PFSK-1 (cell line): Measurements from ENCODE around the gene NAV2.

Experiments used
- FOXP2 ChIP-seq: optimal IDR thresholded peaks from 2 replicates; pipeline ENCODE3; 2011; ENCODE audit warnings: borderline replicate concordance, control low read depth, inconsistent platforms; ENCODE audit not compliant: insufficient read depth; ENCODE audit errors: extremely low read length, extremely low read depth
- POLR2AphosphoS5 ChIP-seq: IDR thresholded peaks from 2 replicates; pipeline ENCODE4 v1.6.1; 2012; ENCODE audit warnings: low read depth, mild to moderate bottlenecking, control low read depth, low read length, moderate library complexity
- TF ChIP-seq, protein P1 (sequence below), 2 experiments: IDR thresholded peaks; 2 replicates each; pipeline versions ENCODE4 v1.6.1 to v1.8.0; 2011 to 2012; ENCODE audit warnings: low read depth in 2 of 2, low read length in 2 of 2, control low read depth in 1 of 2, inconsistent platforms in 1 of 2, mild to moderate bottlenecking in 1 of 2, moderate library complexity in 1 of 2; ENCODE audit not compliant: insufficient read depth in 1 of 2

DNA sequence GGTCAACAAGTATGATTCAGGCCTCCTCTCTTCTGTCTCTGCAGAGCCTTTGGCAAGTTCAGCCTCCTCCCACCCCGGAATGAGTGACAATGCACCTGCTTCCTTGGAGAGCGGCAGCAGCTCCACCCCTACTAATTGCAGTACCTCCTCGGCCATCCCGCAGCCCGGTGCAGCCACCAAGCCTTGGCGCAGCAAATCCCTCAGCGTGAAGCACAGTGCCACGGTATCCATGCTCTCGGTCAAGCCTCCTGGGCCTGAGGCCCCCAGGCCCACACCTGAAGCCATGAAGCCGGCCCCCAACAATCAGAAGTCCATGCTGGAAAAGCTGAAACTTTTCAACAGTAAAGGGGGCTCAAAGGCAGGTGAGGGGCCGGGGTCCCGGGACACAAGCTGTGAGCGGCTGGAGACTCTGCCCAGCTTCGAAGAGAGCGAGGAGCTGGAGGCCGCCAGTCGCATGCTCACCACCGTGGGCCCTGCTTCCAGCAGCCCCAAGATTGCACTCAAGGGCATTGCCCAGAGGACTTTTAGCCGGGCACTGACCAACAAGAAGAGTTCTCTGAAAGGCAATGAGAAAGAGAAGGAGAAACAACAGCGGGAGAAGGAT is 220.6 kb downstream of the NAV2 start:
- TF ChIP-seq POLR2AphosphoS5 (no peak), FOXP2 (no peak)
- TF ChIP-seq, protein P1, sequence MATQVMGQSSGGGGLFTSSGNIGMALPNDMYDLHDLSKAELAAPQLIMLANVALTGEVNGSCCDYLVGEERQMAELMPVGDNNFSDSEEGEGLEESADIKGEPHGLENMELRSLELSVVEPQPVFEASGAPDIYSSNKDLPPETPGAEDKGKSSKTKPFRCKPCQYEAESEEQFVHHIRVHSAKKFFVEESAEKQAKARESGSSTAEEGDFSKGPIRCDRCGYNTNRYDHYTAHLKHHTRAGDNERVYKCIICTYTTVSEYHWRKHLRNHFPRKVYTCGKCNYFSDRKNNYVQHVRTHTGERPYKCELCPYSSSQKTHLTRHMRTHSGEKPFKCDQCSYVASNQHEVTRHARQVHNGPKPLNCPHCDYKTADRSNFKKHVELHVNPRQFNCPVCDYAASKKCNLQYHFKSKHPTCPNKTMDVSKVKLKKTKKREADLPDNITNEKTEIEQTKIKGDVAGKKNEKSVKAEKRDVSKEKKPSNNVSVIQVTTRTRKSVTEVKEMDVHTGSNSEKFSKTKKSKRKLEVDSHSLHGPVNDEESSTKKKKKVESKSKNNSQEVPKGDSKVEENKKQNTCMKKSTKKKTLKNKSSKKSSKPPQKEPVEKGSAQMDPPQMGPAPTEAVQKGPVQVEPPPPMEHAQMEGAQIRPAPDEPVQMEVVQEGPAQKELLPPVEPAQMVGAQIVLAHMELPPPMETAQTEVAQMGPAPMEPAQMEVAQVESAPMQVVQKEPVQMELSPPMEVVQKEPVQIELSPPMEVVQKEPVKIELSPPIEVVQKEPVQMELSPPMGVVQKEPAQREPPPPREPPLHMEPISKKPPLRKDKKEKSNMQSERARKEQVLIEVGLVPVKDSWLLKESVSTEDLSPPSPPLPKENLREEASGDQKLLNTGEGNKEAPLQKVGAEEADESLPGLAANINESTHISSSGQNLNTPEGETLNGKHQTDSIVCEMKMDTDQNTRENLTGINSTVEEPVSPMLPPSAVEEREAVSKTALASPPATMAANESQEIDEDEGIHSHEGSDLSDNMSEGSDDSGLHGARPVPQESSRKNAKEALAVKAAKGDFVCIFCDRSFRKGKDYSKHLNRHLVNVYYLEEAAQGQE (IDR thresholded peaks at IDR 0.05; ENCODE audit: insufficient read depth in 1 of 2, low read depth in 2 of 2, low read length in 2 of 2) = no peak
